Measurements from ENCODE around the gene DCLK3. TPM values are rescaled to one million over a fixed set of nuclear protein-coding genes. Genes with fewer than 3 reads are reported as not detected.

The DCLK3 gene
- total RNA-seq, 1 experiment from 2014 or later, result 1.4 TPM

GRCh38 chr3:36796881-36797280 lies 32.5 kb upstream of the DCLK3 start:
- H3K27me3 ChIP-seq (ENCODE audit: insufficient read depth, low read length), result no peaks in the 10 kb centered on the region
- Mint-ChIP-seq H3K9me3 (peaks cover 0 to 3% of the 10 kb centered on the region in 2 experiments; a peak in 2 of 5 replicates), H3K27ac (no peak overlapping the region), H3K36me3 (ENCODE audit: insufficient read depth in 1 of 3, low read depth in 3 of 3) (no peaks in the 10 kb centered on the region), H3K4me1 (peaks cover 15 to 21% of the 10 kb centered on the region in 2 experiments), H3K4me3 (no peak overlapping the region), H3K27me3 (ENCODE audit: low read depth) (no peaks in the 10 kb centered on the region)
- H3K4ac ChIP-seq (ENCODE audit: low read depth, low read length), result no peak overlapping the region
- H4K91ac ChIP-seq (ENCODE audit: insufficient read length, low read depth, low read length), result no peak overlapping the region
- DNase-seq, result no peak
- H2AK5ac ChIP-seq (ENCODE audit: insufficient read length, low read length), result no peak overlapping the region
- no peak overlapping the region for H3K18ac ChIP-seq (ENCODE audit: insufficient read length, low read depth, low read length)
- no peaks in the 10 kb centered on the region for H3K79me1 ChIP-seq (ENCODE audit: insufficient read depth, low read depth, low read length, poor library complexity, severe bottlenecking)
- no peak for TF ChIP-seq CTCF (conservative IDR thresholded peaks at IDR 0.05)
- no peak overlapping the region for H4K5ac ChIP-seq (ENCODE audit: insufficient read length, low read depth, low read length)
- no peak overlapping the region for H3K27ac ChIP-seq (ENCODE audit: insufficient read length, low read depth, low read length)
- H3K14ac ChIP-seq (ENCODE audit: insufficient read depth, low read length), result no peak overlapping the region
- no peak overlapping the region for H2AFZ ChIP-seq (ENCODE audit: low read length)
- H2BK5ac ChIP-seq (ENCODE audit: insufficient read length, low read length), result no peak overlapping the region
- H4K8ac ChIP-seq (replicated peaks; ENCODE audit: insufficient read length, low read depth, low read length), result no peak overlapping the region
- no peak overlapping the region for H3K4me2 ChIP-seq (ENCODE audit: insufficient read depth, insufficient read length, low read length)
- no peak overlapping the region for H2BK120ac ChIP-seq (ENCODE audit: low read depth, low read length, poor library complexity, severe bottlenecking)
- no peaks in the 10 kb centered on the region for H3K23me2 ChIP-seq (ENCODE audit: insufficient read length, low read depth, low read length, poor library complexity, severe bottlenecking)
- H2BK20ac ChIP-seq (ENCODE audit: low read depth, low read length, poor library complexity, severe bottlenecking), result no peak overlapping the region
- H2BK15ac ChIP-seq (ENCODE audit: low read depth, low read length), result no peak overlapping the region
- H2BK12ac ChIP-seq (ENCODE audit: insufficient read length, low read depth, low read length), result no peak overlapping the region
- H3K4me1 ChIP-seq (ENCODE audit: insufficient read depth, low read length), result no peaks in the 10 kb centered on the region; the same call in 1 of the 2 replicates
- no peak overlapping the region for H3T11ph ChIP-seq (ENCODE audit: low read length)
- H3K56ac ChIP-seq (ENCODE audit: insufficient read length, low read depth, low read length), result no peak overlapping the region
- H3K79me2 ChIP-seq (ENCODE audit: insufficient read depth, low read length), result no peaks in the 10 kb centered on the region
- H4K20me1 ChIP-seq (ENCODE audit: control insufficient read depth, insufficient read depth, insufficient read length), result no peaks in the 10 kb centered on the region
- H3K23ac ChIP-seq (ENCODE audit: insufficient read length, low read depth, low read length), result no peak overlapping the region
- H3K9me3 ChIP-seq (ENCODE audit: control insufficient read depth, low read depth, low read length), result no peaks in the 10 kb centered on the region
- no peak overlapping the region for H3K9ac ChIP-seq (ENCODE audit: extremely low read depth, insufficient read length, low read length)

All from H9 (cell line).